GM12865 (cell line): ENCODE data around the gene LGALS3.

ENCODE experiments used
- DNase-seq: peaks from one replicate; pipeline ENCODE4 v3.0.0; 2010; ENCODE audit warnings: low read depth
- H3K4me3 ChIP-seq: 2 replicates; pipeline ENCODE4 v1.5.1; 2011; ENCODE audit warnings: mild to moderate bottlenecking, low read depth, low read length, control low read depth
- CTCF ChIP-seq: IDR thresholded peaks from 2 replicates; pipeline ENCODE4 v1.5.1; 2011; ENCODE audit warnings: low read length, control low read depth, low read depth, inconsistent platforms; ENCODE audit not compliant: insufficient read depth; ENCODE audit errors: missing control alignments

The LGALS3 gene

DNA sequence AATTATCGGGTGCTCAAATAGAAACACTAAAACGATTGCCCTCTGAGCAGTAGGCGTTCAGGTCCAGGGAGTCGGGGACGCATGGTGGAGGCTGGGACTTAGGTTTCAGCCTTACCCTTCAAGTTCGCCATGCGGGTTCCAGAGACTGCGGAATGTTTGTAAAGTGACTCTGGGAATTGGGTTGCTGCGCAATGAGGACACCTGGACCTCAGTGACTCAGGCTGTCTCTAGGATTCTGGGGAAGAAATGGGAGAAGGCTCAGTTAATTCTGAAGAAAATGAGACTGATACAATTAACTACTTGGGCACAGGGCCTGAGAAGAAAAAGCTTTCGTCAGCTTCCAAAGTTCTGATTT lies 1.1 kb downstream of the LGALS3 start:
- no peak for DNase-seq
- no peak for TF ChIP-seq CTCF
- peak overlapping the region; percentile 62 for H3K4me3 ChIP-seq

DNA sequence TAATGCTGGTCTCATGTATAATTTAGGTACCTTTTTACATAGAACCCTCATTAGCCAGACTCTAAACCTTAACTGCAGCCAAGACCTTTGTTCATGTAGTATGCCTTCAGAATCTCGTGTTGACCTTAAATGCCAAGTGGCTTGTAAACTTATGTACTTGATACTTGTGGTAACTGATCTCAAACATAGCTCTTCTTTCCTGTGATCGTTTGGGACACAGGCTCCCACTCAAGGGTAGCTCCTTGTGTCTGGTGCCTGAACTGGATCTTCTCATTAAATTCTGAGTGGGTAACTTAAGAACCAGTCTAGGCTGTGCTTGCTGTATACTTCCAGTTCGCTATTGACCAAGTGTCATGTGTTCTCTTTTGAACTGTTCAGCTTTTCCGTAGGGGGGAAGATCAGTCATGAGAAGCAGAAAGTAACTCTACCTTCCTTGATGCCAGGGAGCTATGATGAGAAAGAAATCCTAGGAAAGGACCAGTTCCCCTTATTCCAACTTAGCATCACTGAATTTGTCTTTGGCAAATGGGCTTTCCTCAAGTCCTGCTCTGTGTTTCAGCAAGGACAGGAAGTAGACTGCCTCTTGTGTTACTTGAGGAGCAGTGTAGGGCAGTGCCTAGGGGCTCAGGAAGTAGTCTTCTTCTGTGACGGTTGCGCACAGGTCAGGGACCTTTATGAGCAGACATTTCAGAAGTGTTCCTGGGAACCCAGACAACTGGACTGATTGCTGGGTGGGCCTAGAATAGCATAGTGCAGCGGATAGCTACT lies 2.5 kb downstream of the LGALS3 start:
- DNase-seq: peak; percentile 22
- H3K4me3 ChIP-seq: no peak overlapping the region
- no peak for TF ChIP-seq CTCF

GRCh38 chr14:55133416-55133815 lies 4.4 kb downstream of the LGALS3 start:
- no peak for DNase-seq
- no peak for TF ChIP-seq CTCF
- no peak overlapping the region for H3K4me3 ChIP-seq

GRCh38 chr14:55136241-55136640 lies 7.2 kb downstream of the LGALS3 start:
- no peak overlapping the region for H3K4me3 ChIP-seq
- TF ChIP-seq CTCF: no peak
- DNase-seq: no peak

- DNase-seq: no peak
- TF ChIP-seq CTCF: no peak
- no peak overlapping the region for H3K4me3 ChIP-seq
Measured at GRCh38 chr14:55136885-55137786, 8.1 kb downstream of the LGALS3 start.

- TF ChIP-seq CTCF: no peak
- peak; percentile 22 for DNase-seq
Measured at GRCh38 chr14:55138091-55138490, 9.0 kb downstream of the LGALS3 start.

More at GRCh38 chr14:55138091-55138490, 9.0 kb downstream of the LGALS3 start:
- no peak overlapping the region for H3K4me3 ChIP-seq
